Measurements from ENCODE around the gene NUAK1. TPM values are rescaled to one million over a fixed set of nuclear protein-coding genes. Genes with fewer than 3 reads are reported as not detected.

NUAK1 gene
- total RNA-seq, 4 donors from 2014 or later, result 7.1 to 19.8 (median 10.7) TPM

GRCh38 chr12:106090591-106091445 is 47.9 kb downstream of the NUAK1 start:
- H3K36me3 ChIP-seq, result peaks cover 0 to 26% (median 0%) of the 10 kb centered on the region in 4 donors
- H3K4me3 ChIP-seq, result no peak overlapping the region
- no peaks in the 10 kb centered on the region for H3K9me3 ChIP-seq
- intact Hi-C loops (cut with DNase I), result no loop called here
- DNase-seq (ENCODE audit: extremely low spot score), result no peak
- TF ChIP-seq CTCF (IDR thresholded peaks at IDR 0.05), result no peak
- peak in 1 of 2 donors; percentile 47 for TF ChIP-seq POLR2AphosphoS5 (IDR thresholded peaks at IDR 0.05)
- WGBS, result 54% methylated on average over 10 of the region's 10 CpGs
- peak overlapping the region; percentile 71 to 80 (median 78) for H3K27ac ChIP-seq (replicated peaks in 1 of 4)
- no peaks in the 10 kb centered on the region for H3K27me3 ChIP-seq
- peaks cover 47 to 68% (median 55%) of the 10 kb centered on the region in 4 donors for H3K4me1 ChIP-seq

- H3K27me3 ChIP-seq, result no peaks in the 10 kb centered on the region
- intact Hi-C loops (cut with DNase I), result no loop called here
- no peaks in the 10 kb centered on the region for H3K9me3 ChIP-seq
- H3K4me1 ChIP-seq, result peaks cover 44 to 62% (median 52%) of the 10 kb centered on the region in 4 donors
- H3K4me3 ChIP-seq, result no peak overlapping the region
- 63% methylated on average over 2 of the region's 3 CpGs for WGBS
- H3K27ac ChIP-seq (replicated peaks in 1 of 4), result peak overlapping the region; percentile 71 to 80 (median 78)
- no peak for DNase-seq (ENCODE audit: extremely low spot score)
- peaks cover 0 to 29% (median 0%) of the 10 kb centered on the region in 4 donors for H3K36me3 ChIP-seq
- no peak for TF ChIP-seq EP300 (IDR thresholded peaks at IDR 0.05)
- TF ChIP-seq POLR2AphosphoS5 (IDR thresholded peaks at IDR 0.05), result peak in 1 of 2 donors; percentile 17
Observed at GRCh38 chr12:106089935-106090334, 48.8 kb downstream of the NUAK1 start.

- 47% methylated on average over 9 of the region's 9 CpGs for WGBS
- H3K27me3 ChIP-seq, result no peaks in the 10 kb centered on the region
- no peaks in the 10 kb centered on the region for H3K9me3 ChIP-seq
- peaks cover 54 to 64% (median 60%) of the 10 kb centered on the region in 4 donors for H3K4me1 ChIP-seq
- H3K36me3 ChIP-seq, result peaks cover 0 to 33% (median 2%) of the 10 kb centered on the region in 4 donors
- intact Hi-C loops (cut with DNase I), result no loop called here
- peak overlapping the region; percentile 57 to 80 (median 74) for H3K27ac ChIP-seq (replicated peaks in 1 of 4)
- no peak overlapping the region for H3K4me3 ChIP-seq
- no peak for TF ChIP-seq CTCF (IDR thresholded peaks at IDR 0.05)
- no peak for TF ChIP-seq POLR2A (IDR thresholded peaks at IDR 0.05; ENCODE audit: low read depth)
- TF ChIP-seq POLR2AphosphoS5 (IDR thresholded peaks at IDR 0.05), result no peak
- TF ChIP-seq EP300 (IDR thresholded peaks at IDR 0.05), result no peak
- DNase-seq (ENCODE audit: extremely low spot score), result no peak
Observed at GRCh38 chr12:106088811-106089485, 49.8 kb downstream of the NUAK1 start.

GRCh38 chr12:106088246-106088808 is 50.4 kb downstream of the NUAK1 start:
- Histone ChIP-seq H3K4me3 (no peak overlapping the region), H3K4me1 (peaks cover 55 to 61% (median 57%) of the 10 kb centered on the region in 4 donors), H3K27ac (replicated peaks in 1 of 4) (peak overlapping the region; percentile 57 to 80 (median 74)), H3K27me3 (no peaks in the 10 kb centered on the region), H3K9me3 (no peaks in the 10 kb centered on the region), H3K36me3 (peaks cover 0 to 39% (median 5%) of the 10 kb centered on the region in 4 donors)
- TF ChIP-seq EP300 (IDR thresholded peaks at IDR 0.05) (no peak), POLR2A (IDR thresholded peaks at IDR 0.05; ENCODE audit: low read depth) (no peak), POLR2AphosphoS5 (IDR thresholded peaks at IDR 0.05) (no peak), CTCF (IDR thresholded peaks at IDR 0.05) (no peak)
- intact Hi-C loops (cut with DNase I), result no loop called here
- 75% methylated on average over 4 of the region's 4 CpGs for WGBS
- DNase-seq (ENCODE audit: extremely low spot score), result no peak

GRCh38 chr12:106086696-106087095 is 52.1 kb downstream of the NUAK1 start:
- Histone ChIP-seq H3K4me3 (no peak overlapping the region), H3K9me3 (no peaks in the 10 kb centered on the region), H3K27ac (replicated peaks in 1 of 4) (no peak overlapping the region), H3K36me3 (peaks cover 0 to 56% (median 5%) of the 10 kb centered on the region in 4 donors), H3K27me3 (no peaks in the 10 kb centered on the region), H3K4me1 (peaks cover 48 to 55% (median 51%) of the 10 kb centered on the region in 4 donors)
- 93% methylated on average over 19 of the region's 19 CpGs for WGBS
- no peak for TF ChIP-seq POLR2A (IDR thresholded peaks at IDR 0.05; ENCODE audit: low read depth)
- TF ChIP-seq POLR2AphosphoS5 (IDR thresholded peaks at IDR 0.05), result no peak
- TF ChIP-seq CTCF (IDR thresholded peaks at IDR 0.05), result no peak
- no peak for TF ChIP-seq EP300 (IDR thresholded peaks at IDR 0.05)
- no peak for DNase-seq (ENCODE audit: extremely low spot score)
- intact Hi-C loops (cut with DNase I), result no loop called here
